IPS DF 6.9 (cell line): ENCODE results near the gene IFI6.
"Not testable (repeated sequence)": the region's sequence is repeated elsewhere in the genome, so short reads cannot be mapped to it uniquely, and the experiment has no call there.

Experiments
- DNase-seq: peaks from one replicate; pipeline ENCODE4 v3.0.0-alpha.2; 2013; ENCODE audit warnings: low read depth, low spot score
- H3K27ac ChIP-seq: one replicate; pipeline ENCODE4 v1.5.1; 2013; ENCODE audit warnings: low read length, control low read depth
- H3K27me3 ChIP-seq: 2 replicates; pipeline ENCODE4 v1.6.1; 2013; ENCODE audit warnings: mild to moderate bottlenecking, low read length; ENCODE audit not compliant: control insufficient read depth, insufficient read depth
- H3K36me3 ChIP-seq: 2 replicates; pipeline ENCODE4 v1.6.1; 2013; ENCODE audit warnings: low read length; ENCODE audit not compliant: control insufficient read depth, insufficient read depth
- H3K4me1 ChIP-seq: 2 replicates; pipeline ENCODE4 v1.6.1; 2013; ENCODE audit warnings: low read length; ENCODE audit not compliant: control insufficient read depth, insufficient read depth
- H3K4me3 ChIP-seq: 2 replicates; pipeline ENCODE4 v1.5.1; 2013; ENCODE audit warnings: mild to moderate bottlenecking, low read length
- H3K9me3 ChIP-seq: 2 replicates; pipeline ENCODE4 v1.6.1; 2013; ENCODE audit warnings: low read length, inconsistent platforms; ENCODE audit not compliant: control insufficient read depth, insufficient read depth
- WGBS: extraction: QIAGEN DNeasy Blood & Tissue Kit; methylation state at CpG from one replicate; pipeline ENCODE4 v1.1.7; 2013; ENCODE audit warnings: mixed read lengths, missing lambda C conversion rate; ENCODE audit not compliant: insufficient read length, insufficient coverage; 5-methylcytosine and 5-hydroxymethylcytosine counted together

IFI6 gene

GRCh38 chr1:27671964-27672749, at the start of gene IFI6:
Gene IFI6, minus strand, starts transcription at chr1:27672192. Its CDS starts 2,878 bp downstream, at chr1:27669314.
- Histone ChIP-seq H3K9me3 (no peaks in the 10 kb centered on the region), H3K4me3 (peak within 1 kb of the TSS; percentile 6; the same call in 1 of the 2 replicates), H3K27me3 (no peaks in the 10 kb centered on the region; the same call in 1 of the 2 replicates), H3K27ac (no peak within 1 kb of the TSS), H3K4me1 (no peaks in the 10 kb centered on the region; the same call in 1 of the 2 replicates), H3K36me3 (no peaks in the 10 kb centered on the region)
- WGBS: no CpG with 5 or more reads among the region's 10 CpGs
- DNase-seq: no peak

- Histone ChIP-seq H3K4me3 (no peak overlapping the region), H3K27ac (no peak overlapping the region), H3K36me3 (no peaks in the 10 kb centered on the region), H3K4me1 (no peaks in the 10 kb centered on the region), H3K9me3 (no peaks in the 10 kb centered on the region), H3K27me3 (no peaks in the 10 kb centered on the region)
- WGBS: no CpG with 5 or more reads among the region's 5 CpGs
- DNase-seq: no peak
Measured at GRCh38 chr1:27719286-27720251, 47.6 kb upstream of the IFI6 start.

- no CpG with 5 or more reads among the region's 2 CpGs for WGBS
- no peak for DNase-seq
- Histone ChIP-seq H3K27me3 (no peaks in the 10 kb centered on the region), H3K27ac (no peak overlapping the region), H3K36me3 (no peaks in the 10 kb centered on the region), H3K4me3 (no peak overlapping the region), H3K4me1 (no peaks in the 10 kb centered on the region), H3K9me3 (no peaks in the 10 kb centered on the region)
Measured at GRCh38 chr1:27716262-27716895, 44.4 kb upstream of the IFI6 start.

GRCh38 chr1:27713869-27714513, 42.0 kb upstream of the IFI6 start:
- no peaks in the 10 kb centered on the region for H3K27me3 ChIP-seq
- no CpG with 5 or more reads among the region's 3 CpGs for WGBS
- H3K36me3 ChIP-seq: no peaks in the 10 kb centered on the region
- no peaks in the 10 kb centered on the region for H3K4me1 ChIP-seq
- H3K4me3 ChIP-seq: no peak overlapping the region
- no peak for DNase-seq
- no peak overlapping the region for H3K27ac ChIP-seq
- no peaks in the 10 kb centered on the region for H3K9me3 ChIP-seq

- WGBS: no CpG with 5 or more reads among the region's 3 CpGs
- no peak overlapping the region for H3K4me3 ChIP-seq
- no peaks in the 10 kb centered on the region for H3K9me3 ChIP-seq
- H3K36me3 ChIP-seq: no peaks in the 10 kb centered on the region
- H3K27ac ChIP-seq: no peak overlapping the region
- H3K4me1 ChIP-seq: no peaks in the 10 kb centered on the region
- DNase-seq: no peak
- H3K27me3 ChIP-seq: no peaks in the 10 kb centered on the region
Measured at GRCh38 chr1:27713139-27713725, 41.2 kb upstream of the IFI6 start.

- no peaks in the 10 kb centered on the region for H3K4me1 ChIP-seq
- no peak for DNase-seq
- H3K36me3 ChIP-seq: no peaks in the 10 kb centered on the region
- H3K27me3 ChIP-seq: no peaks in the 10 kb centered on the region
- no peak overlapping the region for H3K4me3 ChIP-seq
- no peaks in the 10 kb centered on the region for H3K9me3 ChIP-seq
- no peak overlapping the region for H3K27ac ChIP-seq
- no CpG with 5 or more reads among the region's 2 CpGs for WGBS
Measured at GRCh38 chr1:27710574-27710973, 38.6 kb upstream of the IFI6 start.

GRCh38 chr1:27705545-27705944, 33.6 kb upstream of the IFI6 start:
- Histone ChIP-seq H3K36me3 (no peaks in the 10 kb centered on the region), H3K4me1 (no peaks in the 10 kb centered on the region), H3K4me3 (no peak overlapping the region), H3K27ac (no peak overlapping the region), H3K27me3 (no peaks in the 10 kb centered on the region), H3K9me3 (no peaks in the 10 kb centered on the region)
- no peak for DNase-seq
- no CpG with 5 or more reads among the region's 2 CpGs for WGBS

- WGBS: no CpG with 5 or more reads among the region's 4 CpGs
- H3K4me1 ChIP-seq: no peaks in the 10 kb centered on the region
- DNase-seq: no peak
- H3K36me3 ChIP-seq: no peaks in the 10 kb centered on the region
- H3K9me3 ChIP-seq: no peaks in the 10 kb centered on the region
- no peak overlapping the region for H3K4me3 ChIP-seq
- H3K27ac ChIP-seq: no peak overlapping the region
- H3K27me3 ChIP-seq: no peaks in the 10 kb centered on the region
Measured at GRCh38 chr1:27704958-27705357, 33.0 kb upstream of the IFI6 start.

GRCh38 chr1:27696835-27697234, 24.8 kb upstream of the IFI6 start:
- not testable (repeated sequence) for H3K4me3 ChIP-seq, H3K27me3 ChIP-seq, H3K36me3 ChIP-seq, H3K4me1 ChIP-seq, DNase-seq, H3K27ac ChIP-seq, H3K9me3 ChIP-seq
- no CpG with 5 or more reads among the region's 9 CpGs for WGBS
